GM12801 (cell line): ENCODE results near the gene ECM1.

ENCODE experiments used
- TF ChIP-seq, protein P1 (sequence below): IDR thresholded peaks from one replicate; pipeline ENCODE4 v1.5.1; 2011; ENCODE audit warnings: control low read depth; ENCODE audit not compliant: insufficient read length; ENCODE audit errors: extremely low read depth

The ECM1 gene

DNA sequence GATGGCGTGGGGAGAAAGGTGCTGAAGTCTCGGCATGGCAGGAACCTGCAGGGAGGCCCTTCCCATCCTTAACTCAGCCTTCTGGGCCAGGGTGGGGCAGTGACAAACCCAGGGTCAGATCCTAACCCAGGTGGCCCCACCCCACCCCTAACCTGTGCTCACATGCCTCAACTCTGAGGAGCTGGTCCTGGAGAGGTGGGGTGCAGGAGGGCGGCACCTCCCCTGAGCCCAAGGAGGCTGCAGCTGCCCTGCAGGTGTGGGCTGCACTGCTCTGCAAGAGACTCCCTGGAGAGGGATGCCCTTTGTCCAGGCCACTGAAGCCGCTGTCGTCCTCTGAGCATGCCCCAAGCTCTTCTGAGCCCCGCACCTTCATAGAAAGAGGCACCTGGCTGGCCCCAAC, 26.1 kb downstream of the ECM1 start:
- TF ChIP-seq, protein P1, sequence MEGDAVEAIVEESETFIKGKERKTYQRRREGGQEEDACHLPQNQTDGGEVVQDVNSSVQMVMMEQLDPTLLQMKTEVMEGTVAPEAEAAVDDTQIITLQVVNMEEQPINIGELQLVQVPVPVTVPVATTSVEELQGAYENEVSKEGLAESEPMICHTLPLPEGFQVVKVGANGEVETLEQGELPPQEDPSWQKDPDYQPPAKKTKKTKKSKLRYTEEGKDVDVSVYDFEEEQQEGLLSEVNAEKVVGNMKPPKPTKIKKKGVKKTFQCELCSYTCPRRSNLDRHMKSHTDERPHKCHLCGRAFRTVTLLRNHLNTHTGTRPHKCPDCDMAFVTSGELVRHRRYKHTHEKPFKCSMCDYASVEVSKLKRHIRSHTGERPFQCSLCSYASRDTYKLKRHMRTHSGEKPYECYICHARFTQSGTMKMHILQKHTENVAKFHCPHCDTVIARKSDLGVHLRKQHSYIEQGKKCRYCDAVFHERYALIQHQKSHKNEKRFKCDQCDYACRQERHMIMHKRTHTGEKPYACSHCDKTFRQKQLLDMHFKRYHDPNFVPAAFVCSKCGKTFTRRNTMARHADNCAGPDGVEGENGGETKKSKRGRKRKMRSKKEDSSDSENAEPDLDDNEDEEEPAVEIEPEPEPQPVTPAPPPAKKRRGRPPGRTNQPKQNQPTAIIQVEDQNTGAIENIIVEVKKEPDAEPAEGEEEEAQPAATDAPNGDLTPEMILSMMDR: no peak

DNA sequence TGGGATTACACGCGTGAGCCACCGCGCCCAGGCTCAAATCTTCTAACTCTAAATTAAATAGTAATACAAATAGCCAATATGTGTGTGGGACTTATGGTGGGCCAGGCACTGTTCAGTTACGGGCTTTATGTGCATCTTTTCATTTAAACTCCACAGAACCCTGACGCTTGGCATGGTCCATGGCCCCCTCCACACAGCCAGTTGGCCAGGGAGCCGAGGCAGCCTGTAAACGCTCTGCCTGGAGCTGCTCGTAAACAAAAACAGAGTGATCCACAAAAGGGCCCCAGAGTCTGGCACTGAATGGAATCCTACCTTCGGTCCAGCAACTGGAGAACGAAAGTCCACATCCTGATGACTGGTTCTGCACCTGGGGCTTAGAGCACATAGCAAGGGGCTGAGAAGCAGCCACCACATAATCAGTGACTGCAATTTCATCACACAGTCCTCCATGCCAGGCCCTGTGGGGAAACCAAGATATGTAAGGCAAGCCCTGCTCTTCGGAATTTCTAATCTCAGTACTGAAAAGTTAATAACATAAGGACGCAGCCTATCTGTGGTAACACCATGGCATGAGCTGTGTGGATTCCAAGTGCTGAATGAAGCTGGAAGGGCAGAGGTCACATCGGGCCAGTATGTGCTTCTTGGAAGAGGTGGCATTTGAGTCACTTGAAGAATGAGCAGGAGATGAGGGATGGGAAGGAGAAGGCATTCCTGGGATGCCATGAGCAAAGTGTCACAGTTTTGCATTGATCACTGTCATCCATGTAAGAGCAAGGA, 27.8 kb downstream of the ECM1 start:
- TF ChIP-seq, protein P1: no peak

DNA sequence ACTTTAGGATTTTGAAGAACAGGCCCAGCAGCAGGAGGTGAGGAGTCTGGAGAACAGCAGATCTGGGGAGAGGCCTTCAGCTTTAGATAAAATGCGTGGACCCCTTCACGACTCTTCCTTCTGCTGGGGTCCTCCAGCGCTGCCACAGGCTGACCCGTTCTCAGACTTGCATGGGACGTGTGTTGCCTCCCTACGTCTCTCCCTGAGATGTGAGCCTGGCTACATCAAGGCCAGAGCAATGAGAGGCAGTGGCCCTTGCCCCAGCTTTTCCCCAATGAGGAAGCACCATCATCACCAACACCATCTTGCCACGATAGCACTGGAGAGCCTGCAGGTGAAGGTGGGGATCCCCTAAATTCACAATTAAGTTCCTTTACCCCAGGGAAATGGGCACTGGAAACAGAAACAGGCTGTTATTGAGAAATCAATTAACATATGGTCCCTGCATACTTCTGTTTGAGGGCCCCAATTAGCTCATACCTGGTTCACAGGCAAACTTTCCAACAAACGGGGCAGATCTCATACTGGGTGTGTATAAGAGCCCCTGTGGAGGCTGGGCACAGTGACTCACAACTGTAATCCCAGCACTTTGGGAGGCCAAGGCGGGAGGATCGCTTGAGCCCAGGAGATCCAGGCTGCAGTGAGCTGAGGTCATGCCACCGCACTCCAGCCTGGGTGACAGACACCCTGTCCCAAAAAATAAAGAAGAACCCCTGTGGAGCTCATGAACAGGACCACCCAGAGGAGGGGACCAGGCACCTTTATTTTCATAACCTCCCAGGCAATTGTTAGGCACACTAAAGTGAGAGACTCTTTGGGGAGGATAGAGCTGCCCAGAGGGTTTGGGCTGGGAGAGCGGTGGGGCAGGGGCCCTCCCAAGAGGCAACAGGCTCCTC, 29.2 kb downstream of the ECM1 start:
- TF ChIP-seq, protein P1: no peak

DNA sequence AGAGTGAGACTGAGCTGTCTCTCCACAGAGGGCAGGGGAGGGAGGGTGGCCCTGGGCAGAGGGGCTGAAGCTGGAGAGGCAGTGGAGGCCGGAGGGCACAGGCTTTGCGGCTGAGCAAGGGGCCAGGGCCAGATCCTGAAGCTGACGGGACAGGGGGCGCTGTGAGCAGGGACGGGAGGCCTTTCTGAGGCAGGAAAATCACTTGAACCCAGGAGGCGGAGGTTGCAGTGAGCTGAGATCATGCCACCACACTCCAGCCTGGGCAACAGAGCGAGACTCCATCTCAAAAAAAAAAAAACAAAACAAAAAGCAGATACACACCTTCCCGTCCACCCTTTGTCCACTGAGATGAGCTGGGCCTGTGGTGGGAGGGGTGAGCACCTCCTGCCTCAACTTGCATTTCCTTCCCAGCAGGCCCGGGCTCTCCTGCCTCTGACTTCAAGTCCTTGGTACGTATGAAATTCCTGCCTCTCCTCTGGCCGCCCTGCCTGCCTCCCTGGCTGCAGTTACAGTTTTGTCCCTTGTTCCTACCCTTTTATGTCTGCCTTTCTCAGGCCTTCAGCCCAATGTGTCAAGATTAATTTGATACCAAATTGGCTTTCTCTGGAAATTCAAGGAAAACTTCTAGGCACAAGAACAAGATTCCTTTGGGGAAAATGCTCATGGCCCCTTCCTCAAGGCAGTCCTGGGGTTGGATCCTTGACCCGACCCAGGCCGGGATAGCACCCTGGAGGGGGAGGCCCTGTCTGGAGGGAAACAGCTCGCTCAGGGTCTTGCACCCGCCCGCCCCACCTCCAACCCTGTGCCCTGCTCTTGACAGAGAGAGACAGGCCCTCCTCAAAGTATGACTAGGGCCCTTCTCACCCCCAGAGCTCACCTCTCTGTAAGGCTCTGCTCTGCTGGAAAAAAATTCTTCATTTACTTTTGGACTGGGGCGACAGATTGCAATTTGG, 30.1 kb downstream of the ECM1 start:
- TF ChIP-seq, protein P1: no peak

DNA sequence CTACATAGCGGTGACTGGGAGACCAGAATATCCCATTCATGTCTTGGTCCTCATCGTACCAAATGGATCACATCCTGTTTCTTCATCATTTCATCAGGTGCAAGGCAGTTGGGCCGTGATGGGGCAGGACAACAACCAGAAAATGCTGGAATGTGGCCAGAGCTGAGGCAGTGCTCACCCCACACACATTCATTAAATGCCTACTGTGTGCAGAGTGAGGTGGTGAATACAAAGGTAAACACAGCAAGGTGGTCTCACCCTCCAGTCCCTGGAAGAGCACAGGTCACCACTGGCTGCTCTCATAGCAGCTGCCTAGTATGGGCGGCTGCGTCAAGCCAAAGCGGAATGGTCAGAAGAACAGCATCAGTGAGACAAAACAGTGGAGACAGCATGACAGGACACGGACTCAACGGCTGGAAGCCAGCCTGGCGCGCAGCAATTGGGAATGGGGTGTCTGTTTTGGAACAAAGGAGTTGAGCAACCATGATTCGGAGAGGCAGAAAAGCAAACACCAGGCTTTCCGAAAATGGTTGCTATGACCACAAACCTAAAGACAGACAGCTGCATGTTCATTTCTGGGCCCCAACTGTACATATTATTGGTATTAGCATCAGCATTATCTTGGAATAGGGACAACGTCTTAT, 35.7 kb downstream of the ECM1 start:
- TF ChIP-seq, protein P1: no peak

DNA sequence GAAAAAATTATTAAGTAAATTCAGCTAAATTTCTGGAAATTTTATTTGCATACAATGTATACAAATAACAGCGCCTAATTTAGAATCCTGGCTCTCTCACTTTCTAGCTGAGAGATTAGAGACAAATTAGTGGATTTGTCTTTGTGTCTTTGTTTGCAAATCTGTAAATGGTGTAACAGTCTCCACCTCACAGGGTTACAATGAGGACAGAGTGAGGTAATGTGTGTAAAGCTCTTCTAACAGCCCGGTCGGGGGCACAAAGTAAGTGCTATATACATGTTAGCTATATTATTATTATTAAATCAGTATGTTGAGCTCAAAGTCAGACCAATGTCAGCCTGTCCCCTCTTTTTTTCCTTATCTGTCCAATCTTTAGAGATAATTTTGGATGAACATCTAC, 36.3 kb downstream of the ECM1 start:
- TF ChIP-seq, protein P1: no peak
